Fibroblast of lung (primary cell): ENCODE results near the gene PLD5. TPM values are rescaled to one million over a fixed set of nuclear protein-coding genes. Genes with fewer than 3 reads are reported as not detected.
"Not testable (repeated sequence)": the region's sequence is repeated elsewhere in the genome, so short reads cannot be mapped to it uniquely, and the experiment has no call there.

Experiments used
- DNase-seq, 2 donors: peaks; one replicate each; pipeline versions ENCODE4 v3.0.0 to v3.0.0-alpha.2; 2010; ENCODE audit warnings: low read depth in 2 of 2
- H2AFZ ChIP-seq: 2 replicates; pipeline ENCODE4 v1.5.1; 2012; ENCODE audit warnings: low read length, control low read depth, inconsistent platforms
- H3K27ac ChIP-seq: 2 replicates; pipeline ENCODE4 v1.5.1; 2011; ENCODE audit warnings: low read length, control low read depth; ENCODE audit not compliant: insufficient read depth
- H3K27me3 ChIP-seq: 2 replicates; pipeline ENCODE4 v1.5.1; 2011; ENCODE audit warnings: mild to moderate bottlenecking, low read length; ENCODE audit not compliant: control insufficient read depth, insufficient read depth
- H3K36me3 ChIP-seq: 2 replicates; pipeline ENCODE4 v1.5.1; 2011; ENCODE audit warnings: low read length; ENCODE audit not compliant: control insufficient read depth, insufficient read depth
- H3K4me1 ChIP-seq: 2 replicates; pipeline ENCODE4 v1.5.1; 2011; ENCODE audit warnings: low read length; ENCODE audit not compliant: control insufficient read depth, insufficient read depth; ENCODE audit errors: extremely low read depth
- H3K4me2 ChIP-seq: 2 replicates; pipeline ENCODE4 v1.5.1; 2011; ENCODE audit warnings: low read length, control low read depth; ENCODE audit not compliant: insufficient read depth; ENCODE audit errors: extremely low read depth
- H3K4me3 ChIP-seq, 4 experiments: fragments of 200-600 bp in 1 of 4; sonication (generic) in 1 of 4; replicated peaks in 1 of 4; 2 replicates each; pipeline ENCODE4 v1.5.1; 2011 to 2016; ENCODE audit warnings: low read length in 4 of 4, low read depth in 3 of 4, mild to moderate bottlenecking in 3 of 4, control low read depth in 2 of 4, inconsistent platforms in 1 of 4, mixed read lengths in 1 of 4; ENCODE audit not compliant: insufficient read depth in 1 of 4; ENCODE audit errors: control extremely low read depth in 1 of 4
- H3K79me2 ChIP-seq: 2 replicates; pipeline ENCODE4 v1.5.1; 2012; ENCODE audit warnings: mild to moderate bottlenecking, low read length, inconsistent platforms; ENCODE audit not compliant: control insufficient read depth, insufficient read depth
- H3K9ac ChIP-seq: 2 replicates; pipeline ENCODE4 v1.5.1; 2011; ENCODE audit warnings: mild to moderate bottlenecking, low read length, control low read depth; ENCODE audit not compliant: insufficient read depth
- H3K9me3 ChIP-seq: 2 replicates; pipeline ENCODE4 v1.5.1; 2012; ENCODE audit warnings: low read depth, low read length; ENCODE audit not compliant: control insufficient read depth, insufficient read depth
- H4K20me1 ChIP-seq: 2 replicates; pipeline ENCODE4 v1.5.1; 2011; ENCODE audit warnings: low read length; ENCODE audit not compliant: control insufficient read depth, insufficient read depth; ENCODE audit errors: extremely low read depth
- EZH2 ChIP-seq: IDR thresholded peaks from 2 replicates; pipeline ENCODE4 v1.5.1; 2012; ENCODE audit warnings: low read length, control low read depth, mild to moderate bottlenecking; ENCODE audit errors: missing control alignments
- polyA plus RNA-seq, 2 donors: library from polyadenylated mRNA; depleted of rRNA in 1 of 2; stranded (reverse) in 1 of 2; unstranded in 1 of 2; fragments of >200 nt; gene quantifications; 2 replicates each; pipeline ENCODE4 v1.2.1, GENCODE V29; 2011 to 2012; ENCODE audit warnings: missing spikeins in 1 of 2
- total RNA-seq: library from RNA; depleted of rRNA; stranded (reverse); fragments of >200 nt; gene quantifications from 2 replicates; pipeline ENCODE4 v1.2.1, GENCODE V29; 2014
- TF ChIP-seq, protein P1 (sequence below), 2 donors: IDR thresholded peaks in 1 of 2; conservative IDR thresholded peaks in 1 of 2; 1 replicate in 1 of 2; 2 replicates in 1 of 2; pipeline ENCODE4 v1.5.1; 2011 to 2012; ENCODE audit warnings: low read length in 2 of 2, control low read depth in 1 of 2, inconsistent platforms in 1 of 2, low read depth in 1 of 2, mild to moderate bottlenecking in 1 of 2

Gene PLD5
- total and polyA plus RNA-seq, 2 donors (not counting 1 experiment from before 2014, with no cell fraction given): under 0.01 to 0.02 TPM

DNA sequence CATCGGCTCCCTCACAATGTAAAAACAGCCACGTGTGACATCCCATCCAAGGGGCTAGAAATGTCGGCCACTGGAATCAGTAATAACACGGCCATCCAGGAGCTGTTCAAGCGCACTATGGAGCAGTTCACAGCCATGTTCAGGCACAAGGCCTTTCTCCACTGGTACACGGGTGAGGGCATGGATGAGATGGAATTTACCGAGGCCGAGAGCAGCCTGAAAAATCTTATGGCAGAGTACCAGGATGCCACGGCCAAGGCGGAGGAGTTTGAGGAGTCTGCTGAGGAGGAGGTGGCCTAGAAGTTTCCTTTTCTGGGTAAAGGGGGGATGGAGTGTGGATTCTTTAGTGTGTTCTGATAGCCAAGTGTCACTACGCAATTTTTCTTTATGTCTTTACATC is 464.5 kb downstream of the PLD5 start:
- no peak overlapping the region for H3K4me2 ChIP-seq
- H3K9ac ChIP-seq: no peak overlapping the region
- no peak overlapping the region for H3K4me3 ChIP-seq
- no peak overlapping the region for H2AFZ ChIP-seq
- H3K27ac ChIP-seq: no peak overlapping the region
- no peaks in the 10 kb centered on the region for H4K20me1 ChIP-seq
- DNase-seq: no peak
- no peaks in the 10 kb centered on the region for H3K79me2 ChIP-seq
- H3K36me3 ChIP-seq: no peaks in the 10 kb centered on the region
- TF ChIP-seq, protein P1, sequence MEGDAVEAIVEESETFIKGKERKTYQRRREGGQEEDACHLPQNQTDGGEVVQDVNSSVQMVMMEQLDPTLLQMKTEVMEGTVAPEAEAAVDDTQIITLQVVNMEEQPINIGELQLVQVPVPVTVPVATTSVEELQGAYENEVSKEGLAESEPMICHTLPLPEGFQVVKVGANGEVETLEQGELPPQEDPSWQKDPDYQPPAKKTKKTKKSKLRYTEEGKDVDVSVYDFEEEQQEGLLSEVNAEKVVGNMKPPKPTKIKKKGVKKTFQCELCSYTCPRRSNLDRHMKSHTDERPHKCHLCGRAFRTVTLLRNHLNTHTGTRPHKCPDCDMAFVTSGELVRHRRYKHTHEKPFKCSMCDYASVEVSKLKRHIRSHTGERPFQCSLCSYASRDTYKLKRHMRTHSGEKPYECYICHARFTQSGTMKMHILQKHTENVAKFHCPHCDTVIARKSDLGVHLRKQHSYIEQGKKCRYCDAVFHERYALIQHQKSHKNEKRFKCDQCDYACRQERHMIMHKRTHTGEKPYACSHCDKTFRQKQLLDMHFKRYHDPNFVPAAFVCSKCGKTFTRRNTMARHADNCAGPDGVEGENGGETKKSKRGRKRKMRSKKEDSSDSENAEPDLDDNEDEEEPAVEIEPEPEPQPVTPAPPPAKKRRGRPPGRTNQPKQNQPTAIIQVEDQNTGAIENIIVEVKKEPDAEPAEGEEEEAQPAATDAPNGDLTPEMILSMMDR (conservative IDR thresholded peaks at IDR 0.05 in 1 of 2, IDR thresholded peaks at IDR 0.05 in 1 of 2; ENCODE audit: low read depth in 1 of 2, low read length in 2 of 2): no peak
- TF ChIP-seq EZH2: no peak
- H3K4me1 ChIP-seq: no peaks in the 10 kb centered on the region
- no peaks in the 10 kb centered on the region for H3K9me3 ChIP-seq
- no peaks in the 10 kb centered on the region for H3K27me3 ChIP-seq

DNA sequence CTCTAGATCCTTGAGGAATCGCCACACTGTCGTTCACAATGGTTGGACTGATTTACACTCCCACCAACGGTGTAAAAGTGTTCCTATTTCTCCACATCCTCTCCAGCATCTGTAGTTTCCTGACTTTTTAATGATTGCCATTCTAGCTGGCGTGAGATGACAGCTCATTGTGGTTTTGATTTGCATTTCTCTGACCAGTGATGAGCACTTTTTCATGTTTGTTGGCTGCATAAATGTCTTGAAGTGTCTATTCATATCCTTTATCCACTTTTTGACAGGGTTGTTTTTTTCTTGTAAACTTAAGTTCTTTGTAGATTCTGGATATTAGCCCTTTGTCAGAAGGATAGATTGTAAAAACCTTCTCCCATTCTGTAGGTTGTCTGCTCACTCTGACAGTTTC is 465.9 kb downstream of the PLD5 start:
- not testable (repeated sequence) for H3K79me2 ChIP-seq, H3K4me2 ChIP-seq, H3K27ac ChIP-seq, H3K4me1 ChIP-seq, H3K9me3 ChIP-seq, H3K27me3 ChIP-seq, H2AFZ ChIP-seq, H3K4me3 ChIP-seq, H3K36me3 ChIP-seq, DNase-seq, H3K9ac ChIP-seq, H4K20me1 ChIP-seq

DNA sequence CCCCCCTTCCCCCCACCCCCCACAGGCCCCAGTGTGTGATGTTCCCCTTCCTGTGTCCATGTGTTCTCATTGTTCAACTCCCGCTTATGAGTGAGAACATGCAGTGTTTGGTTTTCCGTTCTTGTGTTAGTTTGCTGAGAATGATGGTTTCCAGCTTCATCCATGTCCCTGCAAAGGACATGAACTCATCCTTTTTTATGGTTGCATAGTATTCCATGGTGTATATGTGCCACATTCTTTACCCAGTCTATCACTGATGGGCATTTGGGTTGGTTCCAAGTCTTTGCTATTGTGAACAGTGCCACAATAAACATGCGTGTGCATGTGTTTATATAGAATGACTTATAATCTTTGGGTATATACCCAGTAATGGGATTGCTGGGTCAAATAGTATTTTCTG is 466.3 kb downstream of the PLD5 start:
- not testable (repeated sequence) for DNase-seq, H4K20me1 ChIP-seq, H3K79me2 ChIP-seq, H3K9ac ChIP-seq, H2AFZ ChIP-seq, H3K9me3 ChIP-seq, H3K27me3 ChIP-seq, H3K36me3 ChIP-seq, H3K4me1 ChIP-seq, H3K4me3 ChIP-seq, H3K4me2 ChIP-seq, H3K27ac ChIP-seq

DNA sequence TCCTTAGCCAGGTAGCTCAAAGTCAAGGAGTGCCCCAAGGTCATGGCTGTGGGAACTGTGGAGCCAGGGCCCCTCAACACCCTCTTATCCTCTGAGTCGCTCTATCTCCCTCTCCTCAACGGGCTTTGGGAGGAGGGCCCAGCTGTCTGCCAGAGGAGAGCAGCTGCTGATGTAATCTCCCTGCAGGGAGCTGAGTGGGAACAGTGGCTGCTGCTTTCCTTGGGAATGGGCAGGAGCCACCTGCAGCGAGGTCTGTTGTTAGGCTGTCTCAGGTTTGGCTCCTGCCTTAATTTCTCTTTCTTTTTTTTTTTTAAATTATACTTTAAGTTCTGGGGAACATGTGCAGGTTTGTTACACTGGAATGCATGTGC is 466.8 kb downstream of the PLD5 start:
- TF ChIP-seq, protein P1 (conservative IDR thresholded peaks at IDR 0.05 in 1 of 2, IDR thresholded peaks at IDR 0.05 in 1 of 2; ENCODE audit: low read depth in 1 of 2, low read length in 2 of 2): no peak
- TF ChIP-seq EZH2: no peak
- H3K9me3 ChIP-seq: no peaks in the 10 kb centered on the region
- DNase-seq: no peak
- H3K36me3 ChIP-seq: no peaks in the 10 kb centered on the region
- no peak overlapping the region for H3K9ac ChIP-seq
- no peak overlapping the region for H3K4me2 ChIP-seq
- H3K79me2 ChIP-seq: no peaks in the 10 kb centered on the region
- no peaks in the 10 kb centered on the region for H4K20me1 ChIP-seq
- no peak overlapping the region for H2AFZ ChIP-seq
- H3K4me1 ChIP-seq: no peaks in the 10 kb centered on the region
- no peak overlapping the region for H3K4me3 ChIP-seq
- H3K27ac ChIP-seq: no peak overlapping the region
- H3K27me3 ChIP-seq: no peaks in the 10 kb centered on the region
